HepG2 (cell line): Measurements from ENCODE around the gene GDF15. TPM values are rescaled to one million over a fixed set of nuclear protein-coding genes. Genes with fewer than 3 reads are reported as not detected.

ENCODE experiments used
- AGO2 ChIP-seq: fragments of 200-400 bp; formaldehyde crosslinking; optimal IDR thresholded peaks from 2 replicates; pipeline ENCODE3; 2017; ENCODE audit warnings: mild to moderate bottlenecking, low read depth, low read length, moderate library complexity
- ARHGAP35 ChIP-seq: sonication (generic); formaldehyde crosslinking; IDR thresholded peaks from 2 replicates; pipeline ENCODE4 v1.9.0; 2022; ENCODE audit warnings: mild to moderate bottlenecking, inconsistent platforms, moderate library complexity, missing genetic modification reagents, borderline replicate concordance
- CBX1 ChIP-seq: IDR thresholded peaks from one replicate; pipeline ENCODE4 v1.6.1; 2016; ENCODE audit warnings: antibody characterized with exemption, low read depth
- FOSL2 ChIP-seq: sonication (generic); formaldehyde crosslinking; IDR thresholded peaks from 2 replicates; pipeline ENCODE4 v1.4.0; 2020; ENCODE audit warnings: missing genetic modification reagents
- IKZF4 ChIP-seq: sonication (generic); formaldehyde crosslinking; IDR thresholded peaks from 2 replicates; pipeline ENCODE4 v1.5.1; 2020; ENCODE audit warnings: borderline replicate concordance, mild to moderate bottlenecking, low read depth, missing genetic modification reagents; ENCODE audit errors: not compliant biosample characterization
- MXI1 ChIP-seq: IDR thresholded peaks from 3 replicates; pipeline ENCODE4 v1.6.1; 2012; ENCODE audit warnings: low read depth, low read length, inconsistent platforms, borderline replicate concordance
- SATB2 ChIP-seq: sonication (generic); formaldehyde crosslinking; IDR thresholded peaks from 2 replicates; pipeline ENCODE4 v1.5.0; 2020; ENCODE audit warnings: missing genetic modification reagents
- TFDP2 ChIP-seq: sonication (generic); formaldehyde crosslinking; IDR thresholded peaks from 2 replicates; pipeline ENCODE4 v1.4.0; 2020; ENCODE audit warnings: missing genetic modification reagents
- ZBTB44 ChIP-seq: sonication (generic); formaldehyde crosslinking; IDR thresholded peaks from 2 replicates; pipeline ENCODE4 v1.4.0; 2020; ENCODE audit warnings: missing genetic modification reagents
- ZHX2 ChIP-seq, 2 experiments: sonication (generic) in 1 of 2; formaldehyde crosslinking in 1 of 2; IDR thresholded peaks; 2 replicates each; pipeline versions ENCODE4 v1.6.1 to v1.9.0; 2014 to 2022; ENCODE audit warnings: antibody characterized with exemption in 1 of 2, borderline replicate concordance in 1 of 2, inconsistent platforms in 1 of 2, low read depth in 1 of 2, missing genetic modification reagents in 1 of 2
- ZKSCAN8 ChIP-seq: IDR thresholded peaks from 2 replicates; pipeline ENCODE4 v1.6.1; 2016; ENCODE audit warnings: borderline replicate concordance, missing genetic modification reagents, missing compliant biosample characterization
- ZMYM2 ChIP-seq: sonication (generic); formaldehyde crosslinking; IDR thresholded peaks from 2 replicates; pipeline ENCODE4 v1.8.0; 2022; ENCODE audit warnings: mild to moderate bottlenecking, missing genetic modification reagents
- ZNF20 ChIP-seq: sonication (generic); formaldehyde crosslinking; IDR thresholded peaks from 2 replicates; pipeline ENCODE4 v1.4.0; 2020; ENCODE audit warnings: mild to moderate bottlenecking, moderate library complexity, missing genetic modification reagents
- ZNF275 ChIP-seq: sonication (generic); formaldehyde crosslinking; IDR thresholded peaks from 2 replicates; pipeline ENCODE4 v1.8.0; 2022; ENCODE audit warnings: missing genetic modification reagents, mild to moderate bottlenecking, inconsistent platforms, borderline replicate concordance
- ZNF44 ChIP-seq: sonication (generic); formaldehyde crosslinking; IDR thresholded peaks from 2 replicates; pipeline ENCODE4 v1.5.1; 2020; ENCODE audit warnings: mild to moderate bottlenecking, missing genetic modification reagents
- ZNF530 ChIP-seq: sonication (generic); formaldehyde crosslinking; IDR thresholded peaks from 2 replicates; pipeline ENCODE4 v1.5.0; 2020; ENCODE audit warnings: low read depth, mild to moderate bottlenecking, missing genetic modification reagents
- ZNF558 ChIP-seq: sonication (generic); formaldehyde crosslinking; IDR thresholded peaks from 2 replicates; pipeline ENCODE4 v1.9.0; 2022; ENCODE audit warnings: mild to moderate bottlenecking, missing genetic modification reagents, borderline replicate concordance
- ZNF563 ChIP-seq: sonication (generic); formaldehyde crosslinking; IDR thresholded peaks from 2 replicates; pipeline ENCODE4 v1.8.0; 2022; ENCODE audit warnings: mild to moderate bottlenecking, moderate library complexity, missing genetic modification reagents
- polyA plus RNA-seq, 8 experiments: library from polyadenylated mRNA; depleted of rRNA in 3 of 8; stranded (reverse) in 7 of 8; unstranded in 1 of 8; fragments of >200 nt; fragmentation: Illumina TruSeq in 4 of 8; extraction: Trizol in 4 of 8; gene quantifications; 2 replicates each; pipeline versions ENCODE4 v1.2.1 to v1.2.3, GENCODE V29; 2011 to 2016; ENCODE audit warnings: low read depth in 4 of 8, missing spikeins in 1 of 8, mixed read lengths in 1 of 8; ENCODE audit not compliant: insufficient read depth in 1 of 8
- total RNA-seq, 5 experiments: library from RNA; depleted of rRNA; stranded (reverse); fragments of >200 nt; fragmentation: Illumina TruSeq; extraction: Trizol; gene quantifications; 2 replicates each; pipeline ENCODE4 v1.2.3, GENCODE V29; 2016; ENCODE audit warnings: low read depth in 1 of 5

GDF15 gene
- total and polyA plus RNA-seq, 2 of the 13 experiments (the other 11 are each of a cell fraction or from before 2014, with no cell fraction given) = 146 to 422 TPM

- TF ChIP-seq ZHX2 (IDR thresholded peaks at IDR 0.05; ENCODE audit: low read depth) = 0 out of 2 replicates have a peak, but pooled peaks have one; percentile 53
- no peak for TF ChIP-seq ZHX2 (CRISPR knock-in tag; IDR thresholded peaks at IDR 0.05; ENCODE audit: borderline replicate concordance)
- 0 out of 2 replicates have a peak, but pooled peaks have one; percentile 53 for TF ChIP-seq ZNF20
- peak; percentile 59; the same call in 1 of the 3 replicates for TF ChIP-seq MXI1
- TF ChIP-seq AGO2 = no peak
- peak; percentile 100 for TF ChIP-seq ZKSCAN8 (CRISPR knock-in tag)
- 0 out of 2 replicates have a peak, but pooled peaks have one; percentile 66 for TF ChIP-seq TFDP2 (CRISPR knock-in tag)
- 0 out of 2 replicates have a peak, but pooled peaks have one; percentile 35 for TF ChIP-seq SATB2 (CRISPR knock-in tag)
- no peak for TF ChIP-seq ARHGAP35 (CRISPR knock-in tag)
- no peak for TF ChIP-seq ZNF530
- peak; percentile 78 for TF ChIP-seq ZMYM2 (CRISPR knock-in tag)
- peak; percentile 70; the same call in 1 of the 2 replicates for TF ChIP-seq ZNF558 (CRISPR knock-in tag)
- 0 out of 2 replicates have a peak, but pooled peaks have one; percentile 13 for TF ChIP-seq FOSL2 (CRISPR knock-in tag)
- TF ChIP-seq ZBTB44 = peak; percentile 24; the same call in 1 of the 2 replicates
- TF ChIP-seq ZNF563 (CRISPR knock-in tag) = peak; percentile 77
- TF ChIP-seq ZNF44 (CRISPR knock-in tag) = no peak
- peak; percentile 32 for TF ChIP-seq CBX1
- TF ChIP-seq IKZF4 = peak; percentile 59
- TF ChIP-seq ZNF275 (CRISPR knock-in tag) = no peak; the same call in 1 of the 2 replicates
Measured at GRCh38 chr19:18417250-18418028, 31.5 kb downstream of the GDF15 start (continued).
